Keratinocyte (primary cell): ENCODE data around the gene DPF3. TPM values are rescaled to one million over a fixed set of nuclear protein-coding genes. Genes with fewer than 3 reads are reported as not detected.

ENCODE experiments used
- DNase-seq: peaks from one replicate; pipeline ENCODE4 v3.0.0-alpha.2; 2011; ENCODE audit warnings: low read depth, missing footprints, low spot score
- FAIRE-seq: peaks from 2 replicates; lab custom pipeline; 2011; peaks lifted over from hg19 to GRCh38; lab: Jason Lieb, UNC
- H2AFZ ChIP-seq: 2 replicates; pipeline ENCODE4 v1.6.0; 2012; ENCODE audit warnings: low read length, control low read depth, inconsistent platforms; ENCODE audit not compliant: control insufficient read depth
- H3K27ac ChIP-seq: 2 replicates; pipeline ENCODE4 v1.5.1; 2011; ENCODE audit warnings: low read length; ENCODE audit not compliant: control insufficient read depth, insufficient read depth
- H3K27me3 ChIP-seq: 3 replicates; pipeline ENCODE4 v1.6.0; 2011; ENCODE audit warnings: low read length; ENCODE audit not compliant: control insufficient read depth, insufficient read depth; ENCODE audit errors: extremely low read depth
- H3K36me3 ChIP-seq, 2 experiments: 2 replicates in 1 of 2; 3 replicates in 1 of 2; pipeline ENCODE4 v1.5.1; 2011; ENCODE audit warnings: low read length in 2 of 2, mild to moderate bottlenecking in 1 of 2; ENCODE audit not compliant: control insufficient read depth in 2 of 2, insufficient read depth in 2 of 2; ENCODE audit errors: extremely low read depth in 1 of 2
- H3K4me1 ChIP-seq: 3 replicates; pipeline ENCODE4 v1.5.1; 2011; ENCODE audit warnings: low read length; ENCODE audit not compliant: control insufficient read depth, insufficient read depth; ENCODE audit errors: extremely low read depth
- H3K4me2 ChIP-seq: 3 replicates; pipeline ENCODE4 v1.6.0; 2011; ENCODE audit warnings: low read depth, low read length; ENCODE audit not compliant: control insufficient read depth, insufficient read depth; ENCODE audit errors: extremely low read depth
- H3K4me3 ChIP-seq, 3 experiments: fragments of 200-600 bp in 1 of 3; sonication (generic) in 1 of 3; 2 replicates in 2 of 3; 3 replicates in 1 of 3; pipeline ENCODE4 v1.5.1; 2011 to 2016; ENCODE audit warnings: low read length in 3 of 3, mild to moderate bottlenecking in 3 of 3, control low read depth in 2 of 3, inconsistent platforms in 1 of 3, low read depth in 1 of 3, mixed read lengths in 1 of 3, mixed run types in 1 of 3, moderate library complexity in 1 of 3; ENCODE audit not compliant: control insufficient read depth in 2 of 3, insufficient read depth in 2 of 3; ENCODE audit errors: extremely low read depth in 1 of 3
- H3K79me2 ChIP-seq: 2 replicates; pipeline ENCODE4 v1.6.0; 2012; ENCODE audit warnings: low read length; ENCODE audit not compliant: control insufficient read depth, insufficient read depth
- H3K9ac ChIP-seq: 3 replicates; pipeline ENCODE4 v1.6.0; 2011; ENCODE audit warnings: low read length; ENCODE audit not compliant: control insufficient read depth, insufficient read depth; ENCODE audit errors: extremely low read depth
- H3K9me1 ChIP-seq: 3 replicates; pipeline ENCODE4 v1.6.0; 2011; ENCODE audit warnings: low read length; ENCODE audit not compliant: control insufficient read depth, insufficient read depth; ENCODE audit errors: extremely low read depth
- H3K9me3 ChIP-seq: 2 replicates; pipeline ENCODE4 v1.5.1; 2012; ENCODE audit warnings: low read depth, low read length; ENCODE audit not compliant: control insufficient read depth
- H4K20me1 ChIP-seq: 3 replicates; pipeline ENCODE4 v1.6.0; 2011; ENCODE audit warnings: low read length; ENCODE audit not compliant: control insufficient read depth, insufficient read depth; ENCODE audit errors: extremely low read depth
- CTCF ChIP-seq, 3 experiments: IDR thresholded peaks in 1 of 3; conservative IDR thresholded peaks in 1 of 3; optimal IDR thresholded peaks in 1 of 3; 2 replicates in 2 of 3; 3 replicates in 1 of 3; pipeline versions ENCODE3 to v1.5.1; 2011; ENCODE audit warnings: low read length in 3 of 3, mild to moderate bottlenecking in 3 of 3, moderate library complexity in 2 of 3, control low read depth in 1 of 3, inconsistent platforms in 1 of 3; ENCODE audit not compliant: insufficient read depth in 2 of 3; ENCODE audit errors: extremely low read depth in 1 of 3
- EZH2 ChIP-seq: IDR thresholded peaks from one replicate; pipeline ENCODE4 v1.6.1; 2012; ENCODE audit warnings: inconsistent platforms, mild to moderate bottlenecking, low read length, moderate library complexity
- dilution Hi-C: fragments of 300-500 bp; cut with MboI; formaldehyde crosslinking; loops from one replicate; pipeline ENCODE4 v1.7.0; 2020; ENCODE audit warnings: low sequenced_read_pairs; ENCODE audit not compliant: extremely low pct_ligation_motif_present
- polyA plus RNA-seq, 5 experiments: library from polyadenylated mRNA; depleted of rRNA in 3 of 5; stranded (reverse) in 3 of 5; stranded (forward) in 1 of 5; unstranded in 1 of 5; fragments of >200 nt; gene quantifications; 1 replicate in 1 of 5; 2 replicates in 3 of 5; 3 replicates in 1 of 5; pipeline versions ENCODE4 v1.2.1 to v1.2.3, GENCODE V29; 2011 to 2012; ENCODE audit warnings: missing spikeins in 2 of 5, low read depth in 1 of 5, low replicate concordance in 1 of 5

DPF3 gene
- polyA plus RNA-seq, 1 donor (not counting 4 experiments of a cell fraction or from before 2014, with no cell fraction given): 1.1 TPM

GRCh38 chr14:72613975-72614319 lies 280.0 kb downstream of the DPF3 start:
- no peak overlapping the region for H2AFZ ChIP-seq

DNA sequence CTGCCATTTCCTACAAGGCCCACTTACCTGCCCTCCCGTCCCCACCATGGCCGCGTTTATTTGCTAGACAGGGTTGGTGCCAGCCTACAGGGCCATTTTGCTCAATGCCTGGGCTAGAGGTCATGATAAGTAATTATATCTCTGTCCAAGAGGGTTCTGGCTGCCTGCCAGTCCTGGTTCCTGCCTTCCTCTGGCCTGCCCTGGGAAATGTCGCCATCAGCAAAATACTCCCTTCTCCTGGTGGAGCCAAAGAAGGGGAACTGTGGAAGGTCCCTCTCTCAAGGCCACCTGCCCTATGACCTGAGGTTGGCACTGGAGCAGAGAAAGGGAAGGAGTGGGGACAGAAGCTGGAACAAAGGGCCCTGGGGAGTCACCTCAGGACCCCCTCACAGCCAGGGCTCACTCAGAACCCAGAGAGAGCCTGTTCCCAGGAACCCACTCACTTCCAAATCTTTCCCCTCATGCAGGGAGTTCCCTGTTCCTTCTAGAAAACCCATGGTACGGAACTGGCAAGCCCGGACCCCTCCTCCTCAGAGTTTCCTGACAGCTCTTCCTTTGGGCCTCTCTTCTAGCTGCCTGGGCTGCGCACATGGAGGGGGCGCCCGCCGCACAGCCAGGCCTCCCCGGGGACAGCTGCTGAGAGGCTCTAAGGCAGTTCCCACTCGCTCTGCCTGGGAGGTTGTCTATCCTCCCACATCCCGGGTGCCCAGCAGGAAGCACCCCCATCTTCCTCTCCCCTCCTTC lies 280.5 kb downstream of the DPF3 start:
- no peaks in the 10 kb centered on the region for H3K9me1 ChIP-seq
- FAIRE-seq (no peak), DNase-seq (no peak)
- no peak overlapping the region for H2AFZ ChIP-seq
- no peak overlapping the region for H3K27ac ChIP-seq
- no peak overlapping the region for H3K4me2 ChIP-seq
- H3K27me3 ChIP-seq: no peaks in the 10 kb centered on the region
- TF ChIP-seq CTCF (optimal IDR thresholded peaks at IDR 0.05 in 1 of 3, IDR thresholded peaks at IDR 0.05 in 1 of 3, conservative IDR thresholded peaks at IDR 0.05 in 1 of 3; ENCODE audit: extremely low read depth in 1 of 3, insufficient read depth in 2 of 3, low read length in 3 of 3): no peak
- TF ChIP-seq EZH2: no peak
- dilution Hi-C loops: no loop called here
- no peak overlapping the region for H3K4me3 ChIP-seq
- H3K9me3 ChIP-seq: no peaks in the 10 kb centered on the region
- no peaks in the 10 kb centered on the region for H3K36me3 ChIP-seq
- H3K79me2 ChIP-seq: no peaks in the 10 kb centered on the region
- peaks cover 31% of the 10 kb centered on the region for H3K4me1 ChIP-seq
- H4K20me1 ChIP-seq: no peaks in the 10 kb centered on the region
- no peak overlapping the region for H3K9ac ChIP-seq

More at GRCh38 chr14:72613975-72614319, 280.0 kb downstream of the DPF3 start:
- peaks cover 26% of the 10 kb centered on the region for H3K4me1 ChIP-seq
- H3K9me1 ChIP-seq: no peaks in the 10 kb centered on the region
- no peak overlapping the region for H3K27ac ChIP-seq
- DNase-seq (no peak), FAIRE-seq (no peak)
- dilution Hi-C loops: no loop called here
- no peak for TF ChIP-seq EZH2
- TF ChIP-seq CTCF (optimal IDR thresholded peaks at IDR 0.05 in 1 of 3, IDR thresholded peaks at IDR 0.05 in 1 of 3, conservative IDR thresholded peaks at IDR 0.05 in 1 of 3; ENCODE audit: extremely low read depth in 1 of 3, insufficient read depth in 2 of 3, low read length in 3 of 3): no peak
- no peaks in the 10 kb centered on the region for H3K36me3 ChIP-seq
- no peak overlapping the region for H3K4me2 ChIP-seq
- H3K4me3 ChIP-seq: no peak overlapping the region
- H4K20me1 ChIP-seq: no peaks in the 10 kb centered on the region
- no peak overlapping the region for H3K9ac ChIP-seq
- H3K27me3 ChIP-seq: no peaks in the 10 kb centered on the region
- H3K79me2 ChIP-seq: no peaks in the 10 kb centered on the region
- H3K9me3 ChIP-seq: no peaks in the 10 kb centered on the region
